WTC11 (cell line): ENCODE data around the gene PLPPR1.

Source experiments
- FOXK1 ChIP-seq: sonication (generic); formaldehyde crosslinking; IDR thresholded peaks from 2 replicates; pipeline ENCODE4 v1.8.0; 2022; ENCODE audit warnings: mild to moderate bottlenecking, moderate library complexity, missing genetic modification reagents
- GTF2I ChIP-seq: fragments of 250-450 bp; sonication (Bioruptor Pico); conservative IDR thresholded peaks from 2 replicates; pipeline ENCODE4 v1.4.0; 2021; ENCODE audit warnings: mild to moderate bottlenecking
- TF ChIP-seq, protein P1 (sequence below): fragments of 200-600 bp; IDR thresholded peaks from 2 replicates; pipeline ENCODE4 v1.8.0; 2022; ENCODE audit warnings: antibody characterized with exemption
- TF ChIP-seq, protein P2 (sequence below): fragments of 250-450 bp; sonication (Bioruptor Pico); IDR thresholded peaks from 2 replicates; pipeline ENCODE4 v2.1.2; 2022; ENCODE audit warnings: mild to moderate bottlenecking, moderate library complexity
- TF ChIP-seq, protein P3 (sequence below): sonication (generic); formaldehyde crosslinking; IDR thresholded peaks from 2 replicates; pipeline ENCODE4 v1.8.1; 2022; ENCODE audit warnings: mild to moderate bottlenecking, moderate library complexity, missing genetic modification reagents

DNA sequence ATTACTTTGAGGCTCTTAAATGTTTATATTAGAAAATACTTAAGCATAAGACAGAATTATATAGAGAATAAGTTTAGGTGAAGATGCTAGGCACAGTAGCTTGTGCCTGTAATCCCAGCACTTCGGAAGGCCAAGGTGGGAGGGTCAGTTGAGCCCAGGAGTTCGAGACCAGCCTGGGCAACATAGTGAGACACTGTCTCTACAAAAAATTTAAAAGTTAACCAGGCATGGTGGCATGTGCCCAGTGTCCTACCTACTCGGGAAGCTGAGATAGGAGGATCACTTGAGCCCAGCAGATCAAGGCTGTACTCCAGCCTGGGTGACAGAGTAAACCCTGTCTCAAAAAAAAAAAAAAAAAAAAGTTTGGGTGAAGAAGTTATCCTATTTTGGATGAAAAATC is 294.6 kb downstream of the PLPPR1 start:
- TF ChIP-seq, protein P1, sequence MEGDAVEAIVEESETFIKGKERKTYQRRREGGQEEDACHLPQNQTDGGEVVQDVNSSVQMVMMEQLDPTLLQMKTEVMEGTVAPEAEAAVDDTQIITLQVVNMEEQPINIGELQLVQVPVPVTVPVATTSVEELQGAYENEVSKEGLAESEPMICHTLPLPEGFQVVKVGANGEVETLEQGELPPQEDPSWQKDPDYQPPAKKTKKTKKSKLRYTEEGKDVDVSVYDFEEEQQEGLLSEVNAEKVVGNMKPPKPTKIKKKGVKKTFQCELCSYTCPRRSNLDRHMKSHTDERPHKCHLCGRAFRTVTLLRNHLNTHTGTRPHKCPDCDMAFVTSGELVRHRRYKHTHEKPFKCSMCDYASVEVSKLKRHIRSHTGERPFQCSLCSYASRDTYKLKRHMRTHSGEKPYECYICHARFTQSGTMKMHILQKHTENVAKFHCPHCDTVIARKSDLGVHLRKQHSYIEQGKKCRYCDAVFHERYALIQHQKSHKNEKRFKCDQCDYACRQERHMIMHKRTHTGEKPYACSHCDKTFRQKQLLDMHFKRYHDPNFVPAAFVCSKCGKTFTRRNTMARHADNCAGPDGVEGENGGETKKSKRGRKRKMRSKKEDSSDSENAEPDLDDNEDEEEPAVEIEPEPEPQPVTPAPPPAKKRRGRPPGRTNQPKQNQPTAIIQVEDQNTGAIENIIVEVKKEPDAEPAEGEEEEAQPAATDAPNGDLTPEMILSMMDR = no peak
- TF ChIP-seq GTF2I (CRISPR knock-in tag) = no peak
- TF ChIP-seq, protein P2, sequence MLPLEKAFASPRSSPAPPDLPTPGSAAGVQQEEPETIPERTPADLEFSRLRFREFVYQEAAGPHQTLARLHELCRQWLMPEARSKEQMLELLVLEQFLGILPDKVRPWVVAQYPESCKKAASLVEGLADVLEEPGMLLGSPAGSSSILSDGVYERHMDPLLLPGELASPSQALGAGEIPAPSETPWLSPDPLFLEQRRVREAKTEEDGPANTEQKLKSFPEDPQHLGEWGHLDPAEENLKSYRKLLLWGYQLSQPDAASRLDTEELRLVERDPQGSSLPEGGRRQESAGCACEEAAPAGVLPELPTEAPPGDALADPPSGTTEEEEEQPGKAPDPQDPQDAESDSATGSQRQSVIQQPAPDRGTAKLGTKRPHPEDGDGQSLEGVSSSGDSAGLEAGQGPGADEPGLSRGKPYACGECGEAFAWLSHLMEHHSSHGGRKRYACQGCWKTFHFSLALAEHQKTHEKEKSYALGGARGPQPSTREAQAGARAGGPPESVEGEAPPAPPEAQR (CRISPR knock-in tag) = no peak
- TF ChIP-seq, protein P3, sequence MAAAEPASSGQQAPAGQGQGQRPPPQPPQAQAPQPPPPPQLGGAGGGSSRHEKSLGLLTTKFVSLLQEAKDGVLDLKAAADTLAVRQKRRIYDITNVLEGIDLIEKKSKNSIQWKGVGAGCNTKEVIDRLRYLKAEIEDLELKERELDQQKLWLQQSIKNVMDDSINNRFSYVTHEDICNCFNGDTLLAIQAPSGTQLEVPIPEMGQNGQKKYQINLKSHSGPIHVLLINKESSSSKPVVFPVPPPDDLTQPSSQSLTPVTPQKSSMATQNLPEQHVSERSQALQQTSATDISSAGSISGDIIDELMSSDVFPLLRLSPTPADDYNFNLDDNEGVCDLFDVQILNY (CRISPR knock-in tag) = no peak
- no peak for TF ChIP-seq FOXK1 (CRISPR knock-in tag)
